Fibroblast of lung (primary cell): ENCODE results near the gene FAM167B. TPM values are rescaled to one million over a fixed set of nuclear protein-coding genes. Genes with fewer than 3 reads are reported as not detected.
"Not testable (repeated sequence)": the region's sequence is repeated elsewhere in the genome, so short reads cannot be mapped to it uniquely, and the experiment has no call there.

Source experiments
- DNase-seq, 2 donors: peaks; one replicate each; pipeline versions ENCODE4 v3.0.0 to v3.0.0-alpha.2; 2010; ENCODE audit warnings: low read depth in 2 of 2
- H2AFZ ChIP-seq: 2 replicates; pipeline ENCODE4 v1.5.1; 2012; ENCODE audit warnings: low read length, control low read depth, inconsistent platforms
- H3K27ac ChIP-seq: 2 replicates; pipeline ENCODE4 v1.5.1; 2011; ENCODE audit warnings: low read length, control low read depth; ENCODE audit not compliant: insufficient read depth
- H3K27me3 ChIP-seq: 2 replicates; pipeline ENCODE4 v1.5.1; 2011; ENCODE audit warnings: mild to moderate bottlenecking, low read length; ENCODE audit not compliant: control insufficient read depth, insufficient read depth
- H3K36me3 ChIP-seq: 2 replicates; pipeline ENCODE4 v1.5.1; 2011; ENCODE audit warnings: low read length; ENCODE audit not compliant: control insufficient read depth, insufficient read depth
- H3K4me1 ChIP-seq: 2 replicates; pipeline ENCODE4 v1.5.1; 2011; ENCODE audit warnings: low read length; ENCODE audit not compliant: control insufficient read depth, insufficient read depth; ENCODE audit errors: extremely low read depth
- H3K4me2 ChIP-seq: 2 replicates; pipeline ENCODE4 v1.5.1; 2011; ENCODE audit warnings: low read length, control low read depth; ENCODE audit not compliant: insufficient read depth; ENCODE audit errors: extremely low read depth
- H3K4me3 ChIP-seq, 4 experiments: fragments of 200-600 bp in 1 of 4; sonication (generic) in 1 of 4; replicated peaks in 1 of 4; 2 replicates each; pipeline ENCODE4 v1.5.1; 2011 to 2016; ENCODE audit warnings: low read length in 4 of 4, low read depth in 3 of 4, mild to moderate bottlenecking in 3 of 4, control low read depth in 2 of 4, inconsistent platforms in 1 of 4, mixed read lengths in 1 of 4; ENCODE audit not compliant: insufficient read depth in 1 of 4; ENCODE audit errors: control extremely low read depth in 1 of 4
- H3K79me2 ChIP-seq: 2 replicates; pipeline ENCODE4 v1.5.1; 2012; ENCODE audit warnings: mild to moderate bottlenecking, low read length, inconsistent platforms; ENCODE audit not compliant: control insufficient read depth, insufficient read depth
- H3K9ac ChIP-seq: 2 replicates; pipeline ENCODE4 v1.5.1; 2011; ENCODE audit warnings: mild to moderate bottlenecking, low read length, control low read depth; ENCODE audit not compliant: insufficient read depth
- H3K9me3 ChIP-seq: 2 replicates; pipeline ENCODE4 v1.5.1; 2012; ENCODE audit warnings: low read depth, low read length; ENCODE audit not compliant: control insufficient read depth, insufficient read depth
- H4K20me1 ChIP-seq: 2 replicates; pipeline ENCODE4 v1.5.1; 2011; ENCODE audit warnings: low read length; ENCODE audit not compliant: control insufficient read depth, insufficient read depth; ENCODE audit errors: extremely low read depth
- EZH2 ChIP-seq: IDR thresholded peaks from 2 replicates; pipeline ENCODE4 v1.5.1; 2012; ENCODE audit warnings: low read length, control low read depth, mild to moderate bottlenecking; ENCODE audit errors: missing control alignments
- polyA plus RNA-seq, 2 donors: library from polyadenylated mRNA; depleted of rRNA in 1 of 2; stranded (reverse) in 1 of 2; unstranded in 1 of 2; fragments of >200 nt; gene quantifications; 2 replicates each; pipeline ENCODE4 v1.2.1, GENCODE V29; 2011 to 2012; ENCODE audit warnings: missing spikeins in 1 of 2
- total RNA-seq: library from RNA; depleted of rRNA; stranded (reverse); fragments of >200 nt; gene quantifications from 2 replicates; pipeline ENCODE4 v1.2.1, GENCODE V29; 2014
- TF ChIP-seq, protein P1 (sequence below), 2 donors: IDR thresholded peaks in 1 of 2; conservative IDR thresholded peaks in 1 of 2; 1 replicate in 1 of 2; 2 replicates in 1 of 2; pipeline ENCODE4 v1.5.1; 2011 to 2012; ENCODE audit warnings: low read length in 2 of 2, control low read depth in 1 of 2, inconsistent platforms in 1 of 2, low read depth in 1 of 2, mild to moderate bottlenecking in 1 of 2

FAM167B gene
- total and polyA plus RNA-seq, 2 donors (not counting 1 experiment from before 2014, with no cell fraction given) = 1.3 to 2.1 TPM

GRCh38 chr1:32255072-32256071 lies 8.3 kb downstream of the FAM167B start:
- Histone ChIP-seq H3K27me3 (no peaks in the 10 kb centered on the region), H3K27ac (no peak overlapping the region), H3K4me1 (no peaks in the 10 kb centered on the region), H4K20me1 (no peaks in the 10 kb centered on the region), H3K36me3 (no peaks in the 10 kb centered on the region), H3K9ac (no peak overlapping the region), H3K9me3 (no peaks in the 10 kb centered on the region), H3K79me2 (no peaks in the 10 kb centered on the region), H2AFZ (no peak overlapping the region), H3K4me3 (no peak overlapping the region), H3K4me2 (no peak overlapping the region)
- no peak for DNase-seq
- no peak for TF ChIP-seq EZH2
- TF ChIP-seq, protein P1, sequence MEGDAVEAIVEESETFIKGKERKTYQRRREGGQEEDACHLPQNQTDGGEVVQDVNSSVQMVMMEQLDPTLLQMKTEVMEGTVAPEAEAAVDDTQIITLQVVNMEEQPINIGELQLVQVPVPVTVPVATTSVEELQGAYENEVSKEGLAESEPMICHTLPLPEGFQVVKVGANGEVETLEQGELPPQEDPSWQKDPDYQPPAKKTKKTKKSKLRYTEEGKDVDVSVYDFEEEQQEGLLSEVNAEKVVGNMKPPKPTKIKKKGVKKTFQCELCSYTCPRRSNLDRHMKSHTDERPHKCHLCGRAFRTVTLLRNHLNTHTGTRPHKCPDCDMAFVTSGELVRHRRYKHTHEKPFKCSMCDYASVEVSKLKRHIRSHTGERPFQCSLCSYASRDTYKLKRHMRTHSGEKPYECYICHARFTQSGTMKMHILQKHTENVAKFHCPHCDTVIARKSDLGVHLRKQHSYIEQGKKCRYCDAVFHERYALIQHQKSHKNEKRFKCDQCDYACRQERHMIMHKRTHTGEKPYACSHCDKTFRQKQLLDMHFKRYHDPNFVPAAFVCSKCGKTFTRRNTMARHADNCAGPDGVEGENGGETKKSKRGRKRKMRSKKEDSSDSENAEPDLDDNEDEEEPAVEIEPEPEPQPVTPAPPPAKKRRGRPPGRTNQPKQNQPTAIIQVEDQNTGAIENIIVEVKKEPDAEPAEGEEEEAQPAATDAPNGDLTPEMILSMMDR (conservative IDR thresholded peaks at IDR 0.05 in 1 of 2, IDR thresholded peaks at IDR 0.05 in 1 of 2; ENCODE audit: low read depth in 1 of 2, low read length in 2 of 2) = no peak

DNA sequence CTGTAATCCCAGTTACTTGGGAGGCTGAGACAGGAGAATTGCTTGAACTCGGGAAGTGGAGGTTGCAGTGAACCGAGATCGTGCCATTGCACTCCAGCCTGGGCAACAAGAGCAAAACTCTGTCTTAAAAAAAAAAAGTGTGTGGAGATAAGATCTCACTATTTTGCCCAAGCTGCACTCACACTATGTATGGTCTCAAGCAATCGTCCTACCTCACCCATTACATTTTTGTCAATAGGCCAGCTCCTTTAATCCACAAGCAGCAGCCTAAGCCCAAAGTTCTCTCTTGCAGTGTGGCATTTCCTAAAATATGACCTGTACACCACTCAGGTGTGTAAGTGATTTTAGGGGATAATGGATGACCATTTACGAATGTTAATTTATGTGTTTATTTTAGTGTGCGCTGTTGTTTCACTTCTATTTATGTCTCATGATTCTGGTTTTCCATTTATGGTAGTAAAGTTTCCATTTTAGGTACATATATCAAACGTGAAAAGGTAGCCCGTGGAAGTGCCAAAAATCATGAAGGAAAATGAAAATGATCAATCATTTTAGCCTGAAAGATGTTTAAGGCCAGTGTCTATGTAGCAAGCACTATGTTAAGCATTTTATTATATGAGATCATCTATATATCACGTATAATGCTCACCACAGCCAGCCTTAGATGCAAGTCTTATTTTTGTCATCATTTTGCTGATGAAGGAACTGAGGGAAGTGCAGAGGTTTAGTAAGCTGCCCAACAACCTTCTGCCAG lies 9.6 kb downstream of the FAM167B start:
- no peaks in the 10 kb centered on the region for H3K9me3 ChIP-seq
- H3K4me3 ChIP-seq = no peak overlapping the region
- H4K20me1 ChIP-seq = no peaks in the 10 kb centered on the region
- H2AFZ ChIP-seq = no peak overlapping the region
- no peak overlapping the region for H3K4me2 ChIP-seq
- DNase-seq = no peak
- no peaks in the 10 kb centered on the region for H3K4me1 ChIP-seq
- no peaks in the 10 kb centered on the region for H3K27me3 ChIP-seq
- no peak overlapping the region for H3K27ac ChIP-seq
- no peaks in the 10 kb centered on the region for H3K36me3 ChIP-seq
- H3K9ac ChIP-seq = no peak overlapping the region
- TF ChIP-seq EZH2 = no peak
- TF ChIP-seq, protein P1 (conservative IDR thresholded peaks at IDR 0.05 in 1 of 2, IDR thresholded peaks at IDR 0.05 in 1 of 2; ENCODE audit: low read depth in 1 of 2, low read length in 2 of 2) = no peak
- no peaks in the 10 kb centered on the region for H3K79me2 ChIP-seq

- H3K27me3 ChIP-seq = no peaks in the 10 kb centered on the region
- no peak overlapping the region for H3K4me2 ChIP-seq
- H3K9ac ChIP-seq = no peak overlapping the region
- no peak for TF ChIP-seq EZH2
- TF ChIP-seq, protein P1 (conservative IDR thresholded peaks at IDR 0.05 in 1 of 2, IDR thresholded peaks at IDR 0.05 in 1 of 2; ENCODE audit: low read depth in 1 of 2, low read length in 2 of 2) = no peak
- H3K9me3 ChIP-seq = no peaks in the 10 kb centered on the region
- H2AFZ ChIP-seq = no peak overlapping the region
- no peaks in the 10 kb centered on the region for H3K4me1 ChIP-seq
- H4K20me1 ChIP-seq = no peaks in the 10 kb centered on the region
- no peaks in the 10 kb centered on the region for H3K36me3 ChIP-seq
- H3K4me3 ChIP-seq = no peak overlapping the region
- no peak for DNase-seq
- no peaks in the 10 kb centered on the region for H3K79me2 ChIP-seq
- no peak overlapping the region for H3K27ac ChIP-seq
Measured at GRCh38 chr1:32257227-32257508, 10.1 kb downstream of the FAM167B start.

DNA sequence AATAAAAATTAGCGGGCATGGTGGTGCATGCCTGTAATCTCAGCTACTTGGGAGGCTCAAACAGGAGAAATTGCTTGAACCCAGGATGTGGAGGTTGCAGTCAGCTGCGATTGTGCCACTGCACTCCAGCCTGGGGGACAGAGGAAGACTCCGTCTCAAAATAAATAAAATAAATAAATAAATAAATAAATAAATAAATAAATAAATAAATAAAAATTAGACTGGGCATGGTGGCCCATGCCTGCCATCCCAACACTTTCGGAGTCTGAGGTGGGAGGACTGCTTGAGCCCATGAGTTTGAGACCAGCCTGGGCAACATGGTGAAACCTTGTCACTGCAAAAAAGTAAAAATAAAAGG lies 16.2 kb downstream of the FAM167B start:
- H3K9me3 ChIP-seq, DNase-seq, H3K79me2 ChIP-seq, H3K4me1 ChIP-seq, H3K4me3 ChIP-seq, H3K36me3 ChIP-seq, H3K27ac ChIP-seq, H3K27me3 ChIP-seq, H4K20me1 ChIP-seq, H3K9ac ChIP-seq, H3K4me2 ChIP-seq, H2AFZ ChIP-seq: not testable (repeated sequence)
